ENCODE data around the gene TALDO1.

DNA sequence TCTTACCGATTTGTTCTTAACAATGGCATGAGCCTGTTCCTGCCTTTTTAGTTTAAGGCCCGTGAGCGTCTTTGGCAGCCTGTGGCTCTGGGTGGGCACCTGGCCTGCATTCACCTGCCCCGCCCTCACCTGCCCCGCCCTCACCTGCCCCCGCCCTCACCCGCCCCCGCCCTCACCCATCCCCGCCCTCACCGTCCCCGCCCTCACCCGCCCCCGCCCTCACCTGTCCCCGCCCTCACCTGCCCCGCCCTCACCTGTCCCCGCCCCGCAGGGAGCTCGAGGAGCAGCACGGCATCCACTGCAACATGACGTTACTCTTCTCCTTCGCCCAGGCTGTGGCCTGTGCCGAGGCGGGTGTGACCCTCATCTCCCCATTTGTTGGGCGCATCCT lies 15.8 kb downstream of the TALDO1 start:
- TF ChIP-seq CBFB (IDR thresholded peaks at IDR 0.05; ENCODE audit: low read depth) = no peak
- TF ChIP-seq TCF7 (IDR thresholded peaks at IDR 0.05; ENCODE audit: borderline replicate concordance) = no peak
- TF ChIP-seq, protein P1, sequence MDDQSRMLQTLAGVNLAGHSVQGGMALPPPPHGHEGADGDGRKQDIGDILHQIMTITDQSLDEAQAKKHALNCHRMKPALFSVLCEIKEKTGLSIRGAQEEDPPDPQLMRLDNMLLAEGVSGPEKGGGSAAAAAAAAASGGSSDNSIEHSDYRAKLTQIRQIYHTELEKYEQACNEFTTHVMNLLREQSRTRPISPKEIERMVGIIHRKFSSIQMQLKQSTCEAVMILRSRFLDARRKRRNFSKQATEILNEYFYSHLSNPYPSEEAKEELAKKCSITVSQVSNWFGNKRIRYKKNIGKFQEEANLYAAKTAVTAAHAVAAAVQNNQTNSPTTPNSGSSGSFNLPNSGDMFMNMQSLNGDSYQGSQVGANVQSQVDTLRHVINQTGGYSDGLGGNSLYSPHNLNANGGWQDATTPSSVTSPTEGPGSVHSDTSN (IDR thresholded peaks at IDR 0.05; ENCODE audit: insufficient replicate concordance, low read depth, low read length) = no peak
- TF ChIP-seq, protein P2, sequence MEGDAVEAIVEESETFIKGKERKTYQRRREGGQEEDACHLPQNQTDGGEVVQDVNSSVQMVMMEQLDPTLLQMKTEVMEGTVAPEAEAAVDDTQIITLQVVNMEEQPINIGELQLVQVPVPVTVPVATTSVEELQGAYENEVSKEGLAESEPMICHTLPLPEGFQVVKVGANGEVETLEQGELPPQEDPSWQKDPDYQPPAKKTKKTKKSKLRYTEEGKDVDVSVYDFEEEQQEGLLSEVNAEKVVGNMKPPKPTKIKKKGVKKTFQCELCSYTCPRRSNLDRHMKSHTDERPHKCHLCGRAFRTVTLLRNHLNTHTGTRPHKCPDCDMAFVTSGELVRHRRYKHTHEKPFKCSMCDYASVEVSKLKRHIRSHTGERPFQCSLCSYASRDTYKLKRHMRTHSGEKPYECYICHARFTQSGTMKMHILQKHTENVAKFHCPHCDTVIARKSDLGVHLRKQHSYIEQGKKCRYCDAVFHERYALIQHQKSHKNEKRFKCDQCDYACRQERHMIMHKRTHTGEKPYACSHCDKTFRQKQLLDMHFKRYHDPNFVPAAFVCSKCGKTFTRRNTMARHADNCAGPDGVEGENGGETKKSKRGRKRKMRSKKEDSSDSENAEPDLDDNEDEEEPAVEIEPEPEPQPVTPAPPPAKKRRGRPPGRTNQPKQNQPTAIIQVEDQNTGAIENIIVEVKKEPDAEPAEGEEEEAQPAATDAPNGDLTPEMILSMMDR (IDR thresholded peaks at IDR 0.05 in 2 of 3, conservative IDR thresholded peaks at IDR 0.05 in 1 of 3; ENCODE audit: control insufficient read depth in 2 of 3, extremely low read depth in 1 of 3, insufficient read depth in 1 of 3, low read depth in 3 of 3, low read length in 3 of 3) = no peak
- no peak for TF ChIP-seq RFX5 (IDR thresholded peaks at IDR 0.05; ENCODE audit: low read depth, low read length)

Data from GM12878 (cell line).